VCaP (cell line): ENCODE results near the gene ARHGAP4.

Source experiments
- H3K27ac ChIP-seq: fragments of 450-650 bp; 2 replicates; pipeline ENCODE4 v1.5.1; 2017
- CTCF ChIP-seq: fragments of 450-650 bp; conservative IDR thresholded peaks from 2 replicates; pipeline ENCODE4 v1.5.1; 2017; ENCODE audit warnings: mild to moderate bottlenecking, moderate library complexity

ARHGAP4 gene

DNA sequence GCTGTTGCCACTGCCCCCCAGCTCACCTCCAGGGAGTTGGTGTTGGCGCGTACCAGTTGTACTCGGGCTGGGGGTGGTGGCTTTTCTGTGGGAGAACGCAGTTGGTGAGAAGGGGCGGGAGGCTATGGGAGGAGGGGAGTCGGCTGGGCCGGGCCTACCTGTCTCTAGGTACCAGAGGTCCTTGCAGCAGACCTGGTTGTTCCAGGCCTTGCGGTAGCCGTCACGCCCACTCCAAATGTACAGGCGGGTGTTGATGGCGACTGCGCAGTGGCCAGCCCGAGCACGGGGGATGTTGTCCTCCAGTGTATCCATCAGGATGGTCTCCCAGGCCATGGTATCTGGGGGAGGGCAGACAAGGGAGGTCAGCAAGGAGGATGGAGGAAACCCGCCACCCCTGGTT is 34.0 kb upstream of the ARHGAP4 start:
- TF ChIP-seq CTCF = no peak
- H3K27ac ChIP-seq = no peak overlapping the region

DNA sequence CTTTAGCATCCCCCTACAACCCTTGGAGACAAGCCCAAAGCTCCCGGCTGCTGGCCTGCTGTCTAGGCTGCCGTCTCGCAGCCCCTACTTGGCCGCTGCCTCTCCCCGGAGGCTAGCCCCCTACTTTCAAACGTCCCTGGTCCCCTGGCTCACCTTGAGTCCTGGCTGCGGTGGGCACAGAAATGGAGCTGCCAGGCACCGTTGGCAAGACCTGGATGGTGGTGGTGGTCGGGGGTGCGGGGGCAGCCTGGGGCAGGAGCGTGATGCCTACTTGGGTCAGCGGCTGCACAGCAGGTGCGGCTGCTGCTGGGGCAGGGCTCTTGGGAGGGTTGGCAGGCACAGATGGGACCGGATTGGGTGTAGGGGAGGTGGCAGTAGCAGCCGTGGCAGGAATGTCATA is 33.6 kb upstream of the ARHGAP4 start:
- TF ChIP-seq CTCF = no peak
- H3K27ac ChIP-seq = no peak overlapping the region

- H3K27ac ChIP-seq = no peak overlapping the region
- no peak for TF ChIP-seq CTCF
These were observed 32.5 kb upstream of the ARHGAP4 start for GRCh38 chrX:153958605-153959004.

GRCh38 chrX:153957224-153957623 is 31.2 kb upstream of the ARHGAP4 start:
- H3K27ac ChIP-seq = no peak overlapping the region
- TF ChIP-seq CTCF = no peak

DNA sequence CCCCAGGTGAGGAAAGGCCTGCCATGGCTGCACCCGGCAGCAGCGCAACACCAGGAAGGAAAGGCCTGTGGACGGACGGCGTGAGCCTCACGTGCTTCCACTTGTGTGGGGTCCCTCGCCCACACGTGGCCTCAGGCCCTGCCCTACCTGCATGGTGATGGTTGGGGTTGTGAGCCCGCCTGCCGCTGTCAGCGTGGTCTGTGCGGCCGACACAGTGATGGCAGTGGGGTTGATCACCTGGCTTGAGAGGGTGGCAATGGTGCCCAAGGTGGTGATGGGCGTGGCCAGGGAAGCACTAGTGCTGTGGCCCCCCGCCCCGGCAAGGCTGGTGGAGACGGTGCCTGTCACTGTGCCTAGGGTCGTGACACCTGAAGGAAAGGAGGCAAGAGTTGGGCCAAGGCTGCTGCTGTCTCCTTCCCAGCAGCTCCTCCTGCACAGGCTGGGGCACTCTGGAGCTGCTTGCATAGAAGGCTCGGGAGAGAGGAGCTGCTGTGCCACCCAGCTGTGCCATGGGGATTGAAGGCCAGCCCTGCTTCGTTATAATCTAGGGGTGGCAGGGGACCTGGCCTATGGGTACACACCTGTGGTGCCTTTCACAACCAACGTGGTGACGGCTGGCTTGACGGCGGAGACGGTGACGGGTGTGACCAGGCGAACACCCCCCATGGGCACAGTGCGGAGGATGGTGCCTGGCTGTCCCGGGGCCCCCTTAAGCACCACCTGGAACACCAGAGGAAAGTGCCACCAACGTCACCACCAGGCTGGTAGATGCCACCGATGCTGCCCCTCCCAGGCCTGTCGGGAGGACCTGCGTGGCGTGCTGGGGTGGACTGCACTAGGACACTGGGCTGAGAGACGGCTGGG is 30.2 kb upstream of the ARHGAP4 start:
- no peak overlapping the region for H3K27ac ChIP-seq
- TF ChIP-seq CTCF = no peak

- H3K27ac ChIP-seq = no peak overlapping the region
- TF ChIP-seq CTCF = no peak
These were observed 29.2 kb upstream of the ARHGAP4 start for GRCh38 chrX:153955228-153955732.

GRCh38 chrX:153954558-153955227 is 28.6 kb upstream of the ARHGAP4 start:
- TF ChIP-seq CTCF = no peak
- H3K27ac ChIP-seq = no peak overlapping the region
